ENCODE measurements around the gene CRYL1. TPM values are rescaled to one million over a fixed set of nuclear protein-coding genes. Genes with fewer than 3 reads are reported as not detected.

The CRYL1 gene
- total and polyA plus RNA-seq, 2 donors: 18.8 to 31.4 TPM

DNA sequence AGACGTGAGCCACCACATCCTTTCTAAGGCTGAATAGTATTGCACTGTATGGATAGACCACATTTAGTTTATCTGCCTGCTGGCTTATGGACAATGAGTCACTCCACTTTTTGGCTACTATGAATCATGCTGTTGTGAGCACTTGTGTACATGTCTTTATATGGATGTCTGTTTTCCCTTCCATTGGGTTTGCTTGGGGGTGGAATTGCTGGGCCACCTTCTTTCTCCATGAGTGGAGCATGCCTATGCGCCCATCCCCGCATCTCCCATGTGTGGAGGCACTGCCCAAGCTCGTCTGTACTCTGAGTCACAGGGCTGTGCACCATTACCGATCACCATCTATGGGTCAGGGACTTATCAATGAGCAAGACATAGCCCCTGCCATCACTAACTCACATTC lies 166.3 kb downstream of the CRYL1 start:
- no peaks in the 10 kb centered on the region for H3K4me1 ChIP-seq (ENCODE audit: insufficient read depth)
- no peak for DNase-seq (ENCODE audit: extremely low spot score)
- no peak overlapping the region for H3K4me3 ChIP-seq (ENCODE audit: low read depth, low read length)
- H3K36me3 ChIP-seq (ENCODE audit: insufficient read depth): no peaks in the 10 kb centered on the region
- no peak overlapping the region for H3K27ac ChIP-seq (ENCODE audit: low read depth)
- 79% methylated on average over 5 of the region's 5 CpGs for WGBS

DNA sequence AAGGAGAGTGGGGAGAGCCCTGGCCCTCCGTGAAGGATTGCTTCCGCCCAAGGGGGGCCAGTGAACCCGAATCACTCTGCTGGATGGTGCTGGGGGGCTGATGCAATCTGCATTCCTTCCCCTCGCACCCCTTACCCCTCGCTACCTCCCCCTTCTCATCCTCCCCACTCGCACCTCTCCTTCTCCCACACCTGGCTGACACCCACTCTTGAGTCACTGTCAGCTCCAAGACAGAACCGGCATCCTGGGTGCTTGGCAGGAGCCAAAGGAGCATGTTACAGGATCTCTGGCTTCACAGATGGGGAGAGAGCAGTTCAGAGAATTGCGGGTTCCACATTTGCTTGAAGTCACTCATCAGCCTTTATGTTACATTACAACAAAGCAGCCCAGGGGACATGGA lies 167.6 kb downstream of the CRYL1 start:
- Histone ChIP-seq H3K36me3 (ENCODE audit: insufficient read depth) (no peaks in the 10 kb centered on the region), H3K4me3 (ENCODE audit: low read depth, low read length) (no peak overlapping the region), H3K27ac (ENCODE audit: low read depth) (no peak overlapping the region), H3K4me1 (ENCODE audit: insufficient read depth) (no peaks in the 10 kb centered on the region)
- WGBS: 93% methylated on average over 8 of the region's 8 CpGs
- no peak for DNase-seq (ENCODE audit: extremely low spot score)

DNA sequence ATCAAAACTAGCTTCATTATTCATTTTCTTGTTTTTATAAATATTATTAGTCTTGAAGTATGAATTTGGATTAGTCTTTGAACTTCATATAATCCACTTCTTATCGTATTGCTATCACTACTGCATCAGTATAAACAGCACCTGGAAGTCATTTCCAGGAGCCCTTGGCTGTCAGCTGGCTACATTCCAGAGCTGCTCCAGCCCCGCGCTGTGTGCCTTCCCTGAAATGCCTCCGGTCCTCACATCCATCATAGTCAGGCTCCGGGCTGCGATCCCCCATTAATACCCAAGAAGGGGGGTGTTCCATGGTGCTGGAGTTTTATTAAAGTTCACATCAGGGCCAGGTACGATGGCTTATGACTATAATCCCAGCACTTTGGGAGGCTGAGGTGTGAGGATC lies 169.2 kb downstream of the CRYL1 start:
- no peak overlapping the region for H3K27ac ChIP-seq (ENCODE audit: low read depth)
- WGBS: 29% methylated on average over 7 of the region's 7 CpGs

DNA sequence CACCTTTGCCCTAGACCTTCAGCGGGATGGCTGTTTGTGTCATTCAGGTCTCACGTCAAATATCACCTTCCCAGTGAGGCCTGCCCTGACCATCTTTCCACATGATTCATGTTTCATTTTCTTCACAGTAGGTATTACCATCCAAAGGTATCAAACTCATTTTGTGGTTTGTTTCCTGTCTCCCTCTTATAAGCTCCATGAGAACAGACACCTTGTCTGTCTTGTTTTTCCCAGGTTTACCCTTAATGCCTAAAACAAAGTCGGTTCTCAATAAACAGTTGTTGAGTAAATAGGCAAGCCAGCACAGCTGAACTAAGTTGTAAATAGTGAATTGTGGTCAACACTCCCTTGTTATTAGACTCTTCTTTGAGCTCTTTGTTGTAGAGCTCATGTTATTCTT lies 170.9 kb downstream of the CRYL1 start:
- no peaks in the 10 kb centered on the region for H3K36me3 ChIP-seq (ENCODE audit: insufficient read depth)
- no peak for DNase-seq (ENCODE audit: extremely low spot score)
- no peak overlapping the region for H3K4me3 ChIP-seq (ENCODE audit: low read depth, low read length)
- H3K4me1 ChIP-seq (ENCODE audit: insufficient read depth): no peaks in the 10 kb centered on the region
- H3K27ac ChIP-seq (ENCODE audit: low read depth): no peak overlapping the region
- 81% methylated on average over 3 of the region's 3 CpGs for WGBS

More for the DNA sequence above, 169.2 kb downstream of the CRYL1 start:
- no peak overlapping the region for H3K4me3 ChIP-seq (ENCODE audit: low read depth, low read length)
- no peak for DNase-seq (ENCODE audit: extremely low spot score)
- no peaks in the 10 kb centered on the region for H3K4me1 ChIP-seq (ENCODE audit: insufficient read depth)
- H3K36me3 ChIP-seq (ENCODE audit: insufficient read depth): no peaks in the 10 kb centered on the region

DNA sequence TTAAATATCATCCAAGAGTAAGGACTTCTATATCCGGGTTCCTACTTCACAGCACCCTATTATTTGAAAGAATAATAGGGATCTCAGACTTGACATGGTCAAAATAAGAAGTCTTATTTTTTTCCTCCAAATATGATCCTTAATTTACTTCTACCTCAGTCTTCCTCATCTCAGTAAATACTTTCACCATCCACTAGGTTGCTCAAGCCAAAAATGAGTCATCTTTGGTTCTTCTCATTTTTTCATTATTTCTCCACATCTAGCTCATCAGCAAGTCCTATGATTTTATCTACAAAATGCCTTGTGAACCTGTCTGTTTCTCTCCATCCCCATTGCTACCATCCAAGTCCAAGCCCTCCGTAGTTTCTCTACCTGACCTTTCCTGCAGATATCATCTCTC lies 171.7 kb downstream of the CRYL1 start:
- Histone ChIP-seq H3K4me1 (ENCODE audit: insufficient read depth) (no peaks in the 10 kb centered on the region), H3K27ac (ENCODE audit: low read depth) (no peak overlapping the region), H3K4me3 (ENCODE audit: low read depth, low read length) (no peak overlapping the region), H3K36me3 (ENCODE audit: insufficient read depth) (no peaks in the 10 kb centered on the region)
- WGBS: 93% methylated on average over 2 of the region's 2 CpGs
- no peak for DNase-seq (ENCODE audit: extremely low spot score)

Small RNAs within 50 kb of the gene (small RNA-seq; reads per million reads assigned to genes)
- gene MIR4499: not detected

Other genes with a start within 250 kb of the CRYL1 start
- gene IFT88, start 41.3 kb upstream of the CRYL1 start, total RNA-seq: 51.1 TPM
- gene IFT88, start 41.3 kb upstream of the CRYL1 start, polyA plus RNA-seq: 11.1 TPM
- gene IL17D, start 177.8 kb upstream of the CRYL1 start, total RNA-seq: 6.8 TPM
- gene IL17D, start 177.8 kb upstream of the CRYL1 start, polyA plus RNA-seq: 2.4 TPM
- gene EEF1AKMT1, start 248.1 kb upstream of the CRYL1 start, total RNA-seq: 13.5 TPM
- gene EEF1AKMT1, start 248.1 kb upstream of the CRYL1 start, polyA plus RNA-seq: 12.8 TPM